Endodermal cell (in vitro differentiated cells): Measurements from ENCODE around the gene TGFBR3. TPM values are rescaled to one million over a fixed set of nuclear protein-coding genes. Genes with fewer than 3 reads are reported as not detected.

Experiments used
- DNase-seq: peaks from one replicate; pipeline ENCODE4 v3.0.0-alpha.2; 2017
- H3K27ac ChIP-seq: 2 replicates; pipeline ENCODE4 v1.5.1; 2013; ENCODE audit warnings: mild to moderate bottlenecking, low read depth, low read length, moderate library complexity
- H3K27me3 ChIP-seq: 2 replicates; pipeline ENCODE4 v1.6.1; 2013; ENCODE audit warnings: mild to moderate bottlenecking, low read length, moderate library complexity; ENCODE audit not compliant: insufficient read depth, control insufficient read depth, poor library complexity, severe bottlenecking
- H3K36me3 ChIP-seq: 2 replicates; pipeline ENCODE4 v1.7.0; 2013; ENCODE audit warnings: mild to moderate bottlenecking, low read length, moderate library complexity; ENCODE audit not compliant: control insufficient read depth, insufficient read depth
- H3K4me1 ChIP-seq: one replicate; pipeline ENCODE4 v1.7.0; 2013; ENCODE audit warnings: low read length; ENCODE audit not compliant: control insufficient read depth, insufficient read depth
- H3K4me3 ChIP-seq: 2 replicates; pipeline ENCODE4 v1.5.1; 2013; ENCODE audit warnings: mild to moderate bottlenecking, low read length, moderate library complexity
- H3K9ac ChIP-seq: 2 replicates; pipeline ENCODE4 v1.6.1; 2013; ENCODE audit warnings: mild to moderate bottlenecking, low read length, moderate library complexity; ENCODE audit not compliant: poor library complexity, severe bottlenecking; ENCODE audit errors: extremely low read depth
- H3K9me3 ChIP-seq: 2 replicates; pipeline ENCODE4 v1.6.1; 2013; ENCODE audit warnings: mild to moderate bottlenecking, low read length, moderate library complexity; ENCODE audit not compliant: control insufficient read depth
- H3K27ac Mint-ChIP-seq: 2 replicates; pipeline ENCODE4 v1.8.0; 2020; ENCODE audit warnings: mixed read lengths
- H3K27me3 Mint-ChIP-seq: 2 replicates; pipeline ENCODE4 v1.8.0; 2021; ENCODE audit warnings: mild to moderate bottlenecking, mixed read lengths; ENCODE audit not compliant: insufficient read depth
- H3K36me3 Mint-ChIP-seq: 2 replicates; pipeline ENCODE4 v1.8.0; 2020; ENCODE audit warnings: low read depth, mixed read lengths
- H3K4me1 Mint-ChIP-seq: 2 replicates; pipeline ENCODE4 v1.8.0; 2020; ENCODE audit warnings: mixed read lengths
- H3K4me3 Mint-ChIP-seq: 2 replicates; pipeline ENCODE4 v1.8.0; 2020; ENCODE audit warnings: mild to moderate bottlenecking, moderate library complexity, mixed read lengths
- H3K9me3 Mint-ChIP-seq: 2 replicates; pipeline ENCODE4 v1.8.0; 2020; ENCODE audit warnings: mild to moderate bottlenecking, mixed read lengths
- WGBS, 2 experiments: methylation state at CpG; one replicate each; pipeline versions ENCODE4 v1.1.5 to v1.1.7; 2013; ENCODE audit warnings: missing lambda C conversion rate in 2 of 2, mixed read lengths in 1 of 2; ENCODE audit not compliant: insufficient coverage in 1 of 2, insufficient read length in 1 of 2; 5-methylcytosine and 5-hydroxymethylcytosine counted together
- total RNA-seq, 2 donors: library from RNA; stranded (reverse); fragmentation: NEBNext Ultra II Directional in 1 of 2; extraction: Animal tissue kit (Norgen Biotek cat#: 25700) in 1 of 2; gene quantifications; 2 replicates in 1 of 2; 3 replicates in 1 of 2; pipeline ENCODE4 v1.2.1, GENCODE V29; 2021
- TF ChIP-seq, protein P1 (sequence below): fragments of 200-600 bp; sonication (generic); conservative IDR thresholded peaks from 2 replicates; pipeline ENCODE4 v1.5.0; 2021; ENCODE audit warnings: antibody characterized with exemption, mild to moderate bottlenecking

The TGFBR3 gene
- total RNA-seq, 2 donors from 2014 or later = 8.1 to 8.5 TPM

DNA sequence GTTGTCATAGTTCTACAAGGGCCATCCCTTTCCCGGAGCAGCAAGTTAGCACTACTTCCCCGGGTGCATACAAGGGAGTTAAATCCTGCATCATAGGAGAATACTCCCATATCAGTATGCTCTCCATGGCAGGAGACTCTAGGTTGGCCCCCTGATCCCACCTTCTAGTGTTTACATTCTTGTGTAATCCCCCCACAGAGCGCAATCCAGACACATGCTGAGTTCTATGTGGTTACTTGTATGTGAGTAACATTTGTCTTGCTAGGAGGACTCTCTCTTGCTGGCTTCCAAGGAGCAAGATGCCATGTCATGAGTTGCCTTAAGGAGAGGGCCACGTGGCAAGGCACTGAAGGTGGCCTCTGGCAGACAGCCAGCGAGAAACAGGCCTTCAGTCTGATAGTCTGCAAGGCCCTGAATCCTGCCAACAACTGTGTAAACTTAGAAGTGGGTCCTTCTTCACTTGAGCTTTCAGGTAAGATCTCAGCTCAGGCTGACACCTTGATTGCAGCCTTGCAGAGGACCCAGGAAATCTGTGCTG lies 230.0 kb downstream of the TGFBR3 start:
- WGBS, 2 experiments = 82 to 87% methylated on average over 4 to 5 of the region's 5 CpGs
- Histone ChIP-seq H3K27me3 (no peaks in the 10 kb centered on the region), H3K4me1 (no peaks in the 10 kb centered on the region), H3K36me3 (no peaks in the 10 kb centered on the region), H3K27ac (no peak overlapping the region), H3K9ac (no peak overlapping the region), H3K9me3 (peaks cover 12% of the 10 kb centered on the region), H3K4me3 (no peak overlapping the region)
- no peak for DNase-seq
- no peaks in the 10 kb centered on the region for H3K36me3 Mint-ChIP-seq
- H3K27me3 Mint-ChIP-seq = no peaks in the 10 kb centered on the region
- H3K4me3 Mint-ChIP-seq = no peak overlapping the region
- no peaks in the 10 kb centered on the region for H3K4me1 Mint-ChIP-seq
- TF ChIP-seq, protein P1, sequence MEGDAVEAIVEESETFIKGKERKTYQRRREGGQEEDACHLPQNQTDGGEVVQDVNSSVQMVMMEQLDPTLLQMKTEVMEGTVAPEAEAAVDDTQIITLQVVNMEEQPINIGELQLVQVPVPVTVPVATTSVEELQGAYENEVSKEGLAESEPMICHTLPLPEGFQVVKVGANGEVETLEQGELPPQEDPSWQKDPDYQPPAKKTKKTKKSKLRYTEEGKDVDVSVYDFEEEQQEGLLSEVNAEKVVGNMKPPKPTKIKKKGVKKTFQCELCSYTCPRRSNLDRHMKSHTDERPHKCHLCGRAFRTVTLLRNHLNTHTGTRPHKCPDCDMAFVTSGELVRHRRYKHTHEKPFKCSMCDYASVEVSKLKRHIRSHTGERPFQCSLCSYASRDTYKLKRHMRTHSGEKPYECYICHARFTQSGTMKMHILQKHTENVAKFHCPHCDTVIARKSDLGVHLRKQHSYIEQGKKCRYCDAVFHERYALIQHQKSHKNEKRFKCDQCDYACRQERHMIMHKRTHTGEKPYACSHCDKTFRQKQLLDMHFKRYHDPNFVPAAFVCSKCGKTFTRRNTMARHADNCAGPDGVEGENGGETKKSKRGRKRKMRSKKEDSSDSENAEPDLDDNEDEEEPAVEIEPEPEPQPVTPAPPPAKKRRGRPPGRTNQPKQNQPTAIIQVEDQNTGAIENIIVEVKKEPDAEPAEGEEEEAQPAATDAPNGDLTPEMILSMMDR = no peak
- peaks cover 8% of the 10 kb centered on the region for H3K9me3 Mint-ChIP-seq
- no peak overlapping the region for H3K27ac Mint-ChIP-seq

DNA sequence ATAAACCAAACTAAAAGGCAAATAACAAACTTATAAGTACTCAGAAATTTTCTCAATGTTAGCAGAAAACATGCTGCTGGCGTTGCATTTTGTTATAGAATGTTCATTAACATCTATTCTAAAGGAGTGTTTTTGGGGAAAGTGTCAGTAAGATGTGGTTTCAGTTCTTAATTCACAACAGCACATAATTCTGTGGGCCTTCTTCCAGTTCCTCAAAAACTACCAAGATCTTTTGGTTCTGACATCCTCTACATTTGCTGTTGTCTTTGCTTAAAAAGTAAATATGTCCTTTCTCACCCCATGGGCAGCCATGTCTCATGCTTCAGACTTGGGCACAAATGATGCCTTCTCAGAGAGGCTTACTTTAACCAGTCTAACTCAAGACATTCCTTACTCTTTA lies 232.8 kb downstream of the TGFBR3 start:
- H3K9ac ChIP-seq = no peak overlapping the region
- 80% methylated on average over 1 of the region's 1 CpG; no CpG with 5 or more reads in 1 of the 2 experiments for WGBS, 2 experiments
- H3K36me3 ChIP-seq = no peaks in the 10 kb centered on the region
- H3K4me3 ChIP-seq = no peak overlapping the region
- Mint-ChIP-seq H3K36me3 (no peaks in the 10 kb centered on the region), H3K4me1 (no peaks in the 10 kb centered on the region), H3K4me3 (no peak overlapping the region), H3K27me3 (no peaks in the 10 kb centered on the region), H3K27ac (no peak overlapping the region), H3K9me3 (peaks cover 8% of the 10 kb centered on the region)
- no peaks in the 10 kb centered on the region for H3K27me3 ChIP-seq
- H3K27ac ChIP-seq = no peak overlapping the region
- H3K9me3 ChIP-seq = peaks cover 4% of the 10 kb centered on the region
- TF ChIP-seq, protein P1 = no peak
- DNase-seq = no peak
- H3K4me1 ChIP-seq = no peaks in the 10 kb centered on the region

DNA sequence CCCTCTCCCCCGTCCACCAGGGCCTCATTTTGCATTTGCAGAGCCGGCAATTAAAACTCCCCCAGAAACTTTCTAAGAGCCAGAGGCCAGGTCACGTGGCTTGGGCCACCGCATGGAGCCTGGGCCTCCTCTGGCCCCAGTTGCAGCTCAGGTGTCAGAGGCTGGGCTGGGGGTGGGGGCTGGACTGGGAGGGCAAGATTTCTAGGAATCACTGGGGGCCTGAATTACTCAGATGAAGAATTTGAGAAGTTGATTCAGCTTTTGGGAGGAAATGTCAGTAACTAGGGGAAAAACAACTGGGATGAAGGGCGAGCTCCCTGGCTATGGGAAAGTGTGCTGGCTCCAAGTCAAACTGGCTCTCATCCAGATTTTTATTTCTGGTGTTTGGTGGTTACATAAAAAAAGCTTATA lies 234.3 kb downstream of the TGFBR3 start:
- peak; percentile 49 for DNase-seq

More for the DNA sequence above, 234.3 kb downstream of the TGFBR3 start:
- H3K36me3 ChIP-seq = no peaks in the 10 kb centered on the region
- Mint-ChIP-seq H3K9me3 (peaks cover 8% of the 10 kb centered on the region), H3K4me3 (no peak overlapping the region), H3K36me3 (no peaks in the 10 kb centered on the region), H3K4me1 (no peaks in the 10 kb centered on the region), H3K27me3 (no peaks in the 10 kb centered on the region), H3K27ac (no peak overlapping the region)
- H3K27me3 ChIP-seq = no peaks in the 10 kb centered on the region
- H3K4me1 ChIP-seq = no peaks in the 10 kb centered on the region
- H3K9ac ChIP-seq = no peak overlapping the region
- H3K9me3 ChIP-seq = peaks cover 4% of the 10 kb centered on the region
- H3K4me3 ChIP-seq = no peak overlapping the region
- WGBS, 2 experiments = 71 to 81% methylated on average over 5 of the region's 5 CpGs
- H3K27ac ChIP-seq = no peak overlapping the region
- TF ChIP-seq, protein P1 = no peak
